Right forelimb (tissue), 1 donor: ENCODE results near the gene ZNF532.
"Not testable (repeated sequence)": the region's sequence is repeated elsewhere in the genome, so short reads cannot be mapped to it uniquely, and the experiment has no call there.

Experiments
- DNase-seq: peaks from one replicate; pipeline ENCODE4 v3.0.0-alpha.2; 2018

The ZNF532 gene, protein sequence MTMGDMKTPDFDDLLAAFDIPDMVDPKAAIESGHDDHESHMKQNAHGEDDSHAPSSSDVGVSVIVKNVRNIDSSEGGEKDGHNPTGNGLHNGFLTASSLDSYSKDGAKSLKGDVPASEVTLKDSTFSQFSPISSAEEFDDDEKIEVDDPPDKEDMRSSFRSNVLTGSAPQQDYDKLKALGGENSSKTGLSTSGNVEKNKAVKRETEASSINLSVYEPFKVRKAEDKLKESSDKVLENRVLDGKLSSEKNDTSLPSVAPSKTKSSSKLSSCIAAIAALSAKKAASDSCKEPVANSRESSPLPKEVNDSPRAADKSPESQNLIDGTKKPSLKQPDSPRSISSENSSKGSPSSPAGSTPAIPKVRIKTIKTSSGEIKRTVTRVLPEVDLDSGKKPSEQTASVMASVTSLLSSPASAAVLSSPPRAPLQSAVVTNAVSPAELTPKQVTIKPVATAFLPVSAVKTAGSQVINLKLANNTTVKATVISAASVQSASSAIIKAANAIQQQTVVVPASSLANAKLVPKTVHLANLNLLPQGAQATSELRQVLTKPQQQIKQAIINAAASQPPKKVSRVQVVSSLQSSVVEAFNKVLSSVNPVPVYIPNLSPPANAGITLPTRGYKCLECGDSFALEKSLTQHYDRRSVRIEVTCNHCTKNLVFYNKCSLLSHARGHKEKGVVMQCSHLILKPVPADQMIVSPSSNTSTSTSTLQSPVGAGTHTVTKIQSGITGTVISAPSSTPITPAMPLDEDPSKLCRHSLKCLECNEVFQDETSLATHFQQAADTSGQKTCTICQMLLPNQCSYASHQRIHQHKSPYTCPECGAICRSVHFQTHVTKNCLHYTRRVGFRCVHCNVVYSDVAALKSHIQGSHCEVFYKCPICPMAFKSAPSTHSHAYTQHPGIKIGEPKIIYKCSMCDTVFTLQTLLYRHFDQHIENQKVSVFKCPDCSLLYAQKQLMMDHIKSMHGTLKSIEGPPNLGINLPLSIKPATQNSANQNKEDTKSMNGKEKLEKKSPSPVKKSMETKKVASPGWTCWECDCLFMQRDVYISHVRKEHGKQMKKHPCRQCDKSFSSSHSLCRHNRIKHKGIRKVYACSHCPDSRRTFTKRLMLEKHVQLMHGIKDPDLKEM (N-terminal part only)

DNA sequence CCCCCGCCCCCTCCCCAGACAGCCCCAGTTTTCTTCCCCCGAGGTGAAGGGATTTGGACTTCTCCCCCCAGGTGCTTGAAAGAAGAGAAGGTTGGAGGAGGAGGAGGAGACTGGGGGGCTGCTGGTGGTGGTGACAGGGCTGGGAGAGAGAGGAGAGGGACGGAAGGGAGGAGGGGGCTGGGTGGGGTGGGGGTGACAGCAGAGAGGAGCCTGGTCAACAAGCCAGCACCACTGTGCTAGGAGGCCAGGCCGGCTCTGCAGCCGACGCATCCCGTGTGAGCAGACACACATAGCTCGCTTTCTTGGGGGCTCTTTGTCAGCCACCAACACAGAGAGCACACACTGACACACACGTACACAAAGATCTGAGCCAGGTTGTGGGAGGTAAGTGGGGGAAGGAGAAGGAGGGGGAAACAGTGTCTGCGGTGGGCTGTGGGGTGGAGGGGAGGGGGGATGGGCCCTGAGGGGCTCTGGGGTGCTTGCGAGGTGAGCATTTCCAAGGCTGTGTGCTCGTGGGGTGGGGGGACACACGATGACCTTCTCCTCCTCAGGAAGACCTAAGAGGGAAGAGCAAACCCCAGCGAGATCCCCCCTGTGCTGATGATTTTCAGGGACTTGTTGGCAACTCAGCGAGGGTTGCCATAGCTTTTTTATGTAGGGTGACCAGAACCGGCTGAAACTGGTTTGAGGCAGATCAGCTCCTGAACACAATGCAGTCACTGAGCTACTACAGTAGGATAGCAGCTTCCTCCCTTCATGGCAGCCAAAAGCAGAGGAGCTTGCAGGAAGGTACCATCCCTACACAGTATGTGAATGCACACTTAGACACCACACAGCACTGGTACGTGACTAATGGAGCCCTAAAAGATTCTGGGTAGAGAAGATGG, at the start of gene ZNF532:
ZNF532 (plus strand) TSS at position 732 of the 887 bp plus-strand sequence. CDS start 53,411 bp downstream, outside the sequence.
- DNase-seq: peak; percentile 79

DNA sequence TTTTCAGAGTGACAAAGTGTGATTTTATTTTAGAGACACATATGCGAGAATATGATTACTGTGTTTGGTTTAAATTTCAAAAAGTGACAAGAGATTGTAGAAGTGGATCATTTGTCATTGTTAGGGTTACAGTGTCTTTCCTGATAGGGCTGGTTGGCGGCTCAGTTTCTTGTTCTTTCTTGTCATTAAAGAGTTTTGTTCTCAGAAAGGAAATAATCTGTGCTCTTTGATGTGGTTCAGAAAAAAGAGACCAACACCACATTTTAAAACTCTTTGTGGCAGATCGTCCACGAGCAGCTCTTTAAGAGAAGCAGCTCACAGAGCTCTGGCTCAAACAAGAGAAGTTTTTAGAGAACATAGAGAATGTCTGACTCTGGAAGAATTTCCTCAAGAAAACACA, 45.6 kb upstream of the ZNF532 start:
- no peak for DNase-seq

DNA sequence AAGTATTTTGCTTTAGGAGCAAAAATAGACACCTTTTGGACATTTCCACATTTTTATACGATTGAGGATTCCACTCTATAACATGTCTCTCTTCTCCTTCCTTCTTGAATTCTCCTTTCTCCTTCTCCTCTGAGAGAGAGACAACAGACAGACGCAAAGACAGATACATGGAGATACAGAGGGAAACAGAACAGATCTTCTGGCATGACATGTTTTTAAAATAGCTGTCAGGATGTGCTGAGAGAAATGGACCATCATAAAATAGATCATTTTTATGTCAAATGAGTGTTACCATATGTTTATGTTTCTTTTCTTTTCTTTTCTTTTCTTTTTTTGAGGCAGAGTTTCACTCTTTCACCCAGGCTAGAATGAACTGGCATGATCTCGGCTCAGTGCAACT, 44.4 kb upstream of the ZNF532 start:
- no peak for DNase-seq

DNA sequence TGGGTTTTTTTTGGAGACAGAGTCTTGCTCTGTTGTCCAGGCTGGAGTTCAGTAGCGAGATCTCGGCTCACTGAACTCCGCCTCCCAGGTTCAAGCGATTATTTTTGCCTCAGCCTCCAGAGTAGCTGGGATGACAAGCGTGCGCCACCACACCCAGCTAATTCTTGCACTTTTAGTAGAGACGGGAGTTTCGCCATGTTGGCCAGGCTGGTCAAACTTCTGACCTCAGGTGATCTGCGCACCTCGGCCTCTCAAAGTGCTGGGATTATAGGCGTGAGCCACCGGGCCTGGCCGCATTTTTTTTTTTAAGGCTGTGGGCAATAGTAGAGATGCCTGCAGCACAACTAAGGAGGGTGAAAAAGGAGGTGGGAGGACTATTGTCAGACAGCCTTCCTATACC, 41.7 kb upstream of the ZNF532 start:
- DNase-seq: no peak

DNA sequence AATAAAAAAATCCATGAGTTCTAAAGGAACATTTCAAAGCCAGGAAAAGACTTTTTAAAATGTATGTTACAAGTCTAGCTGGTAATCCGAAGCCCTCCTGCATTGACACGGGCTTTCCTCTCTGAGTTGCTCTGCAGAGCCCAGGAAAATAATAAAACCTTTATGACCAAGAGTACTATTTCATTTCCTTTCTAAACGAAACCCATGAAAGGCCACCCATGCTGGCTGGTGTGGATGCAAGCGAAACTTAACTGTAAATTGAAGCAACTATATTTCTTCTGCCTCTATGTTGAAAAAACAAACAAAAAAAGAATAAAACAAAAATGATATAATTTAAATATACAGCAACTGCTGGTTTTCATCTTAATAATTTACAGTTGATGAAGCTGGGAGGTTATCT, 41.3 kb upstream of the ZNF532 start:
- DNase-seq: no peak

DNA sequence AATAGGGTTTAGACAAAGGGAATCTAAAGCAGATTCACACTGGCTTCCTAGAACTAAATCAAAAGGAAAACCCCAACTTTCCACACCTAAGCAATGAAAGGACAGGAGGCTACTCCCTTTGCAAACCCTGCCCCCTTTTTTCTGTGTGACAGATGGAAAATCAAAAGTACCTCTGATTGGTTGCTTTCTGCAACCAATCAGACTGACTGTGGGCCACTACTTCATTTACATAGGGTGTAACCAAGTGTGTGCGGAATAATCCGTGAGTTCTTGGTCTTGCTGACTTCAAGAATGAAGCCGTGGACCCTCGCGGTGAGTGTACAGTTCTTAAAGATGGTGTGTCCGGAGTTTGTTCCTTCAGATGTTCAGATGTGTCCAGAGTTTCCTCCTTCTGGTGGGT, 37.8 kb upstream of the ZNF532 start:
- not testable (repeated sequence) for DNase-seq

DNA sequence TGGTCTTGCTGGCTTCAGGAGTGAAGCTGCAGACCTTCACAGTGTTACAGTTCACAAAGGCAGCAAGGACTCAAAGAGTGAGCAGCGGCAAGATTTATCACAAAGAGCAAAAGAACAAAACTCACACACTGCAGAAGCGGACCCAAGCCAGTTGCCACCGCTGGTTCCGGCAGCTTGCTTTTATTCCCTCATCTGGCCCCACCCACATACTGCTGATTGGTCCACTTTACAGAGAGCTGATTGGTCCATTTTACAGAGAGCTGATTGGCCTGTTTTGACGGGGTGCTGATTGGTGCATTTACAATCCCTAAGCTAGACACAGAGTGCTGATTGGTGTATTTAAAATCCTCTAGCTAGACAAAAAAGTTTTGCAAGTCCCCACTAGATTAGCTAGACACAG, 37.2 kb upstream of the ZNF532 start:
- DNase-seq: no peak

DNA sequence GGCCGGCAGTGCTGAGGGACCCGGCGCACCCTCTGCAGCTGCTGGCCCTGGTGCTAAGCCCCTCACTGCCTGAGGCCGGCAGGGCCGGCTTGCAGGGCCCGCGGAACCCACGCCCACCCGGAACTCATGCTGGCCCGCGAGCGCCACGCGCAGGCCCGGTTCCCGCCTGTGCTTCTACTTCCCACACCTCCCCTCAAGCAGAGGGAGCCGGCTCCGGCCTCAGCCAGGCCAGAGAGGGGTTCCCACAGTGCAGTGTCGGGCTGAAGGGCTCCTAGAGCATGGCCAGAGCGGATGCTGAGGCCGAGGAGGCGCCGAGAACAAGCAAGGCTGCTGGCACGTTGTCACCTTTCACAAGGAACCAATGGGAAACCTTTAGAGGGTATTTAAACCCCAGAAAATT, 36.8 kb upstream of the ZNF532 start:
- no peak for DNase-seq

DNA sequence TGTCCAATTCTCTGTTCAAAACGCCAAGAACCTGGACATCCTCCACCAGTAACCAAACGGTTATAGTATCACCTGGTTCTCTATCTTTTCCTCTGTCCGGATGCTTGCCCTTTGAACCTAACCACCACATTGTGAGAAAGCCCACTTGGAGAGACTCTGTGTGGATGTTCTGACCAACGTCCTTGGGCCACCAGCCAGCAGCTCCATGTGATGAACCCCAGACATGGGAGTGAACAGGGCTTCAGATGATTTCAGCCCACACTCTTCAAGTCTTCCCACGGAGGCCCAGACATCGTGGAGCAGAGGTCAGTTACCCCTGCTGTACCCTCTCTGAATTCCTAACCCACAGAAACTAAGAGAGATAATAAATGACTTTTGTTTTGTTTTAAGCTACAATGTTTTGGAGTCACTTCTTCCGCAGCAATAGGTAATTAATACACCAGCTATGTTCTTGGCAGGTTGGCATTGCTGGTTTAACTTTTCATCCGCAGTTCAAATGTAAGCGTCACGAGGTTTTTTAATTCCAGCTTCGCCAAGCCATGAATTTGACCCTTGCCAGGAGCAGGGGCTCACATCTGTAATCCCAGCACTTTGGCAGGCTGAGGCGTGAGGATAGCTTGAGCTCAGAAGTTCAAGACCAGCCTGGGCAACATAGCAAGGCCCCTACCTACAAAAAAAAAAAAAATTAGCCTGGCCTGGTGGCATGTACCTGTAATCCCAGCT, 36.1 kb upstream of the ZNF532 start:
- DNase-seq: no peak

DNA sequence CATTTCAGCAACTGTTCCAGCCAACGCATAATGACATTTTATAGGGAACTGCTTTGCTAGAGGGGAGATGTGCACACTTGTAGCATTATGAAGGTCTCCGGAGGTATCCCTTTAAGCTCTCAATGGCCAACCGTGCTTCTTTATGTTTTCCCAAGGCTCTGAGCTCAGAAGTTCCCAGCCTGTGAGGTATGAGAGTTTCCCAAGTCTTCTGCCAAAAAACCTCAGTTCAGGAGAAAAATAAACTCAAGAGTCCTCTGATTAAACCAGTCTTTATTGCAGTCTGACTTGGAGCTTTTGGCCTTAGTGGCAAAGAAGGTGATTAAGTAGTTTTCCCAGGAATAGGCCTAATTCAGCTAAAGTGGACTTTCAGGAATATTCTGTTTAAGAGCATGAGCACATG, 35.4 kb upstream of the ZNF532 start:
- DNase-seq: no peak

DNA sequence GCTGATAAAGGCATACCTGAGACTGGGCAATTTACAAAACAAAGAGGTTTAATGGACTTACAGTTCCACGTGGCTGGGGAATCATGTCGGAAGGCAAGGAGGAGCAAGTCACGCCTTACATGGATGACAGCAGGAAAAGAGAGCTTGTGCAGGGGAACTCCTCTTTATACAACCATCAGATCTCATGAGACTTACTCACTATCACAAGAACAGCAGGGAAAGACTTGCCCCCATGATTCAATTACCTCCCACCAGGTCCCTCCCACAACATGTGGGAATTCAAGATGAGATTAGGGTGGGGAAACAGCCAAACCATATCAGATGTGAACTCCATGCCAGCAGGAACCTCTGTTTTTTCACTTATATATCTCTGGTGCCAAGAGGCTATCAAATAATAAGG, 34.8 kb upstream of the ZNF532 start:
- not testable (repeated sequence) for DNase-seq

DNA sequence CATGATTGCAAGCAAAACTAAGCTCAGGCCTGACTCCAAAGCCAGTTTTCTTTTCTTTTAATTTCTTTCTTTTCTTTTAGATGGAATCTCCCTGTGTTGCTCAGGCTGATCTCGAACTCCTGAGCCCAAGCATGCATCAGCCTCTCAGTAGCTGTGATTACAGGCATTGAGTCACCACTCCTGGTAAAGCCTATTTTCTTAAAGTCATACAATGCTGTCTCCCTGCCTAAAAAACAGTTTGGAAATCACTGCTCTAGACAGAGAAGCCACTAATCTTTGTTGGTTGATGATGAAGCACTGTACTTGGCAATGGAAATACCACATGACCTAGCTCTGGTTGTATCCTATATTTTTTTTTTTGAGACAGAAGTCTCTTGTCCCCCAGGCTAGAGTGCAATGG, 33.1 kb upstream of the ZNF532 start:
- DNase-seq: no peak

DNA sequence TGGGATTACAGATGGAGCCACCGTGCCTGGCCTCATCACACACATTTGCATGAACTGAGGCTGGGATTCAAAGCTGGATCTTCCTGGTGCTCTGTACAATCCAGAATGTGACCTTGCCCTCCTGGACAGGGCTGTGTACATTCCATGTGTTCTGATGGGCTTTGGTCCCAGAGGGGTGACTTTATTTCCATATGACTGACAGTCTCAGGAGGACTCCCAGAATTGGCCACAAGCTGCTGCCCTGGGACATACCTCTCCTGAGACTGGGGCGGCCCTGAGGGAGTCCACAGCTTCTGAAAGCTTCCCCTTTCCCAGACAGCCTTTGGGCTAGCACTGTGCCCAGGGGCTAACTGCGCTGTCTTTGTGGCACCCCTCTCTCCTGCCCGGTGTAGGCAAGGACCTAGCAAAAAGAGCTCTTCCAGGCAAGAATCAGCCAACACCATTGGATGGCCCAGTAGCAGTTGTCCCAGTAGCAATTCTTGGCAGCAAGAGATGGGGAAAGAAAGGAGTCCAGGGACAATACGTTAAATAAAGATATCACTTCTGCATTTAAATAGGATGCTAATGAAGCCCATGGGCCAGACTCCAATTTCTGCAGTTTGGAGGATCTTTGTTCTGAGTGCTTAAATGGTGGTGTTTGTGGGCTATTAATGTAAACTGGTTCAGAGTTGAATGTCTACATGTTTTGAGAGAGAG, 26.4 kb upstream of the ZNF532 start:
- DNase-seq: no peak

DNA sequence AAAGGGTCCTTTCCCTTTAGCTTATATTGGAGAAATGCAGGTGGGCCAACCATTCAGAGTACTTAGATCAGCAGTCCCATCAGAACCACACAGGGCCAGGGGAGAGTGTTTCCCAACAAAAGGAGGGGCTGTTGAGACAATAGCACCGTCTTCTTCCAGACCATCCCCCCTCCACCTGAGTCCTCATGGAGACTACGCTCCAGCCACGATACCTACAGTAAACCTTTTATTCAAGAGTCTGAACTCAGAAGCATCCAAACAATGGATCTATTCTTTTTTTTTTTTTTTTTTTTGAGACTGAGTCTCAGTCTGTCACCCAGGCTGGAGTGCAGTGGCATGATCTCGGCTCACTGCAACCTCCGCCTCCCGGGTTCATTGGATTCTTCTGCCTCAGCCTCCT, 25.7 kb upstream of the ZNF532 start:
- DNase-seq: no peak

DNA sequence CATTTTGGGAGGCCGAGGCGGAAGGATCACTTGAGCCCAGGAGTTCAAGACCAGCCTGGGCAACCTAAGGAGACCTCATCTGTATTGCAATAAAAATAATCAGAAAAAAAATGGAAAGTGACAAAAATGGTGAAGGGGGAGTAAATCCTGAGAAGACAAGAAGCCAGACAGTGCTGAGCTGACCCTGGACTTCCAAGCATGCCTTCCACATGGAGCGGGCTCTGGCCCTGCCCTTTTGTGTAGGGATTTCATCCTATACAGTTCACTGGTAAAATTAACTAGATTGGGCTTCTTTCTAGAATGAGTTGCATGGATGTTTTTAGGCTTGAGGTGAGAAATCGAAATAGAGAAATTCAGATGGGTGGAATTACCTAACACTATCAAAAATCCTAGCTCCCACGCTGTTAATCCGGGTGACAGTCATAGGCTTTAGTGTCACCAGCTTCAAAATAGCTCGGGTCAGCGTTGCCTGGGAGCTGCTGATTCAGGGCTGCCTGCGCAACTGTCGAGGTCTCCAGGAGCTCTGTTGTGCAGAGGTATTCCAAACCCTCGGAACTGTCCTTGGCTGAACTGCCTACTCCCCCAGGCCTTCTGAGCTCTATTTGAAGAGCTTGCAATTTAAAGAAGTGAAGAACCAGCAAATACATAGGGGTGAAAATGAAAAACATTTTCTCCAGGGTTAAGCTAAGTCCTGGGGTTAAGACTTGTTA, 21.5 kb upstream of the ZNF532 start:
- no peak for DNase-seq

DNA sequence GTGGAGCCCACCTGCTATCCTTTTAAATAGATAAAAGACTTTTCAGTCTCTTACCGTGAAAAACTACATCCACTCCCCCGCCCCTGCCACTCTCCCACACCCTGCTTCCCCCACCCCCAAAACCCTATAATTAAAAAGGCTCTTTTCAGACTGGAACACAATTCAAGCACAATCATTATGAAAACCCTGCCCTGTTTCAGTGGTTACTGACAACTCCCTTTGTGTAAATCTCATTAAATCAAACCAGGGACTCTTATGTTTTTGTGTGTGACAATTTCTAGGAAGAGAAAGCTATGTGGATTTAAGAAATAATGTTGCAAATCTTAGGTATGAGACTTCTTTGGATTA, 21.0 kb upstream of the ZNF532 start:
- no peak for DNase-seq

DNA sequence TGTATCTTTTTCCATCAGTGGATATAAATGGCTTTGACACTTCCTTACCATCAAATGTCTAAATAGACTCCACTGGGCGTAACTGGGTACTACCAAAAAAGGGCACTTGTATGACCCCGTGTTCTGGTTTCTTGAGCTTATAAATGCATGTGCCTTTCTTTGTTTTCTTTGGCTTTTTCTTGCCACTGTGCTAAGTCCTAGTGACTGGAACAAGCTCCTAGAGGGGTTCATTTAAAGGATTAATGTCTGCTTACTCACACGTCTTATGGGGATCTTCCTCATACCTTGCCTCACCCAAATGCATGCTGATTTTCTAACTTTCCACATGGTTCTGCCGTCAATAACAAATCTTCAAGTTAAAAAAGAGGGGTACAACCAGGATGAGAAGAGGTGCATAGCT, 19.8 kb upstream of the ZNF532 start:
- no peak for DNase-seq

DNA sequence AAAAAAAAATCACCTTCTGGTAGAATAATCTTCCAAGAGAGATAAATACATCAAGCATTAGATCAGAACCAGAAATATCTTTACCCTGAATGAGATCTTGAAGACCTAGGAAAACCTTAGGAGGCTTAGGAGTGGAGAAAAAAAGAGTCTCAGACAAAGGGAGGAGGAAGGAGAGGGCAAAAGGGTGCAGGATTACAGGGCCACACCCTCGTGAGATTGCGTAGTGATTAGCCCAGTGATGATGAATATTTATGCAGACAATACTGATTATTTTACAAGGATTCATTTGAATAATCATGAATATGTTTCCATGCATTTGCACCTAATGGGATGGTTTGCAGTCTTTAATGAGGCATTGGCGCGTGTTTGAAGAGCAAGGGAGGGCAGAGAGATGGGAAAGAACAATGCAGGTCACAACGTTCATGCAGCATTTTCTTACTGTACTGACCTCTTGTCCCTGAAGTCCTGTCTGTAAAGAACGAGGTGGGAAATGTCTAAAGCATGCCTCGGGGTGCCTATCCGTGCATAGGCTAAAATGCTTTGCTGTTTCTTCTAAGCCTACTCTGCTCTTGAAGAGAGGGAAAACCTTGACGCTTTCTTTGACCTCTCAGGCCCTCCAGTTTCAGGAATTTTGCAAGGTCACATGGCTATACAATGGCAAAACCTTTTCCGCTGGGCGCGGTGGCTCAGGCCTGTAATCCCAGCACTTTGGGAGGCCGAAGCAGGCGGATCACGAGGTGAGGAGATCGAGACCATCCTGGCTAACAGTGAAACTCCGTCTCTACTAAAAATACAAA, 18.6 kb upstream of the ZNF532 start:
- peak; percentile 25 for DNase-seq

DNA sequence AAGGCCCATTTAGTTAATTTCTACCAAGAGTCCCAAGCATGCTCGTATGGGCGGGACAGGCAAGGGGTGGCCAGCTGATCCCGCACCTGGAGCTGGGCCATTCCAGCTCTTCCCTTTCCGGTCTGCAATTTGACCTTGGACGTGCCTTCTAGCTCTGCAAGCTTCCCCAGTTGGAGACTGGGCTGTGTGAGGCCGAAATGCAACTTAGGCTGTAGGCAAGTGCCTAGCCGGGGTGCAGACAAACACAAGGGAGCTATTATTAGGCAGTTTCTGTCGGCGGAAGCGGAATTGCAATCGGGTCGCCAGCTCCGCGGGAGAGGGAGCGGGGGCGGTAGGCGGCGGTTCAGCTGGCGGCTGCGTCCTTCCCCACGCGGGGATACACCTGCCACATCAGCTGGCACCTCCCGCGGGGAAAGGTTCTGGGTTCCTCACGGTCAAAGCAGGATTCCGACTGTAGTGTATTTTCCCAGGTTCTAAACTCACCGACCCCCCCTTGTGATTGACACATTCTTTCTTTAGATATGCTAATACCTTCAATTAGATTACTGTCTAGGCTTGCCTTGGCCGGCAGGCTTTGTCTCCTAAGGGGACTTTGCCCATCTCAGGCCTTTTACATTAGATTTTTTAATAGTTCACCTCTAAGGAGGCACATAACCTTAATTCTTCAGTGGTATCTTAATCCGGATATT, 17.1 kb upstream of the ZNF532 start:
- peak; percentile 55 for DNase-seq
